Left cardiac atrium (tissue), 4 donors: Measurements from ENCODE around the gene QKI. TPM values are rescaled to one million over a fixed set of nuclear protein-coding genes. Genes with fewer than 3 reads are reported as not detected.
A peak's percentile ranks its signal among the peaks of the same experiment; 100 is the strongest.

Experiments used
- ATAC-seq, 2 donors: fragments of 200-7000 bp; cut with Tn5 transposase; one replicate each; pipeline ENCODE4 v1.9.1; 2020; ENCODE audit warnings: mild to moderate bottlenecking in 2 of 2, moderate library complexity in 2 of 2
- DNase-seq: peaks from one replicate; pipeline ENCODE4 v3.0.0-alpha.2; 2020
- intact Hi-C, 2 donors: fragments of 100-400 bp; cut with DNase I; formaldehyde crosslinking; loops; one replicate each; pipeline versions ENCODE4 v1.14.1 to v1.15.1; 2022 to 2023
- total RNA-seq, 2 donors: library from RNA; stranded (reverse); fragmentation: NEBNext Ultra II Directional; extraction: Animal tissue kit (Norgen Biotek cat#: 25700); gene quantifications; one replicate each; pipeline ENCODE4 v1.2.1, GENCODE V29; 2021
- donor health status: DM: no; HTN: yes; CAD: no.
- donor health status: DM: no; HTN: yes; CAD: no; lungs with severe emphysema.
- donor health status: DM: yes; HTN: yes; CAD: no.
- donor health status: Dilated cardiomyopathy.

Gene QKI
- total RNA-seq, 2 donors from 2014 or later: 317 to 351 TPM

DNA sequence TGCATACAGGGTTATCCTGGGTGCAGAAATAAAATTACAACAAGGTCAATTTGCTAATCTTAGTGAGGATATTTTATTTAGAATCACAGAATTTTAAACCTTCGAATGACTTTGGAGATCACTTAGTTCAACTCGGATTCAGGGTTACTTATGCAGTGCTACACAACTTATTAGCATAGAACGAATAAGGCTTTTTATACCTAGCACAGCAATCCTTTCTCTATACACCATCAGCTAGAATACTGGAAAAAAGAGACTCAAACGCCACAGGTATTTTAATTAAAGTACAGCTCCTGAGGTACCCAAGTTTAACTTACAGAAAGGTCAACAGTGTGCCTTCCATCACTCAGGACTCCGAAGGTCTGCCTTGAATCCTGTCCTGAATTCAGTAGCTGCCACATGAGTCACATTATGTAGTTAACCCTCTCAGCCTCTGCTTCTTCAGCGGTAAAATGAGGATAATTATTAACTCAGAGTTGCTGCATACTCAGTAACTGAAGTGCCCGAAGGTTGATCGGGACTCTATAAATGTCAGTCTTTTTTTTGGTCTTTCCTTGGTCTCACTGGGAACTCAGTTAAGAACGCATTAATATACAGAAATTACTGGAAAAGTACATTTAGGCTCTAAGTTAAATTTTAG is 6.0 kb upstream of the QKI start:
- intact Hi-C loops: no loop called here
- no peak for ATAC-seq
- no peak for DNase-seq

GRCh38 chr6:163409712-163410111 is 4.8 kb upstream of the QKI start:
- DNase-seq (no peak), ATAC-seq (no peak)
- intact Hi-C loops: loop anchor here (5.0 to 10.0 kb wide), 4 partner anchors 115 to 555 kb away; no protein-coding TSS in a partner anchor

- intact Hi-C loops: loop anchor here (5.0 to 10.0 kb wide), 4 partner anchors 118 to 558 kb away; no protein-coding TSS in a partner anchor
- ATAC-seq: no peak
Measured at GRCh38 chr6:163412341-163412740, 2.2 kb upstream of the QKI start.

DNA sequence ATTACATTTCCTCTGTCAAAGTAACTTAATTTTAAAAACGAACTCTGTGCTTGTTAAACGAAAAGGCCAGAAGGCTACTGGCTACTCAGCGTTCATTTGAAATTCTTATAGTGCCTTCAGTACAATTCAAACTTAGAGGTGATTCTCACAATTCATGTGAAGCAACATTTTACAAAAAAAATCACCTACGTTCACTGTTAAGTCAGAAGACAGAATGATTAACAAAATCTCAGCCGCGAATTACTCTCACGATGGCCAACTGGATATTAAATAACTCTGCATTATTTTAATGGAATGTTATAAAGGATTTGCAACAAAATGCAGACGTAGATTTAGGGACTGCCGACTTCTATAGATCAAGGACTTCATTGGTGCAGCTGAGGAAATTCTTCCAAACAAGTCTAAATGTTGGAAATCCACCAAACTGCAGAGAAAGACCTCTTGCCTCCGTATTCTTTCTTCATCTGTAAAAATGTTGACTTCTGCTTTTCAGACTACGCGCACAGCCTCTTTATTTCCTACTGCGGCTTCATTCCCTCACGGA is 1.6 kb upstream of the QKI start:
- ATAC-seq (no peak), DNase-seq (no peak)
- intact Hi-C loops: loop anchor here (5.0 to 10.0 kb wide), 4 partner anchors 118 to 558 kb away; no protein-coding TSS in a partner anchor

More at GRCh38 chr6:163412341-163412740, 2.2 kb upstream of the QKI start:
- DNase-seq: no peak

- intact Hi-C loops: loop anchor here (5.0 to 10.0 kb wide), 4 partner anchors 119 to 559 kb away; no protein-coding TSS in a partner anchor
- ATAC-seq (peak; percentile 92 to 94), DNase-seq (peak; percentile 91)
Measured at GRCh38 chr6:163413345-163414116, 987 bp upstream of the QKI start.

DNA sequence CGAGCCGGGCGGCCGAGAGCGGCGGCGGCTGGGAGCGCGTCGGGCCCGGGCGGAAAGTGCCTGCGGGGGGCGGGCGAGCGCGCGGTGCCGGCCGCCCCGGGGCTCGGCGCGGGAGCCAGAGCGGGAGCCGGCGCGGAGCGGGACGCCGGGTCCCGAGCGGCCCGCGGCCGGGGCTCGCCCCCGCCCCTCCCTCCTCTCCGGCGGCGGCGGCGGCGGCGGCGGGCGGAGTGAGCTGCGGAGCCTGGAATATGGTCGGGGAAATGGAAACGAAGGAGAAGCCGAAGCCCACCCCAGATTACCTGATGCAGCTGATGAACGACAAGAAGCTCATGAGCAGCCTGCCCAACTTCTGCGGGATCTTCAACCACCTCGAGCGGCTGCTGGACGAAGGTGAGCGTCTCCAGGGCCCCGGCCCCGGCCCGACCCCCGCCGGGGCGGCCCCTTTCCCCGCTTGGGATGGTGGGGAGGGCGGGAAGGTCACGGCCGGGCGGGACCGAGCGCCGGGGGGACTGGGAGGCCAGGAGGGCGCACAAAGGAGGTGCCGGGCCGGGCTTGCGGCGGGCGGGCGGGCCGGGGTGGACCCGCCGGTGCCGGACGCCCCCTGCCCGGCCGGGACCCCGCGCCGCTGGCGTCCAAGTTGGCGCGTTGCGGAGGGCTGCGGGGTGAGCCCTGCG is 565 bp downstream of the QKI start:
- intact Hi-C loops: loop anchor here (5.0 to 10.0 kb wide), 5 partner anchors 120 to 560 kb away; no protein-coding TSS in a partner anchor
- no peak for DNase-seq
- ATAC-seq: peak in 1 of 2 donors; percentile 1

GRCh38 chr6:163415620-163416556 is 1.4 kb downstream of the QKI start:
- ATAC-seq (peak in 1 of 2 donors; percentile 2), DNase-seq (peak; percentile 56)
- intact Hi-C loops: loop anchor here (2.0 to 10.0 kb wide), 5 partner anchors 121 to 561 kb away; no protein-coding TSS in a partner anchor

- DNase-seq: no peak
- intact Hi-C loops: loop anchor here (2.0 to 10.0 kb wide), 5 partner anchors 122 to 562 kb away; no protein-coding TSS in a partner anchor
- ATAC-seq: no peak
Measured at GRCh38 chr6:163416557-163417253, 2.2 kb downstream of the QKI start.

DNA sequence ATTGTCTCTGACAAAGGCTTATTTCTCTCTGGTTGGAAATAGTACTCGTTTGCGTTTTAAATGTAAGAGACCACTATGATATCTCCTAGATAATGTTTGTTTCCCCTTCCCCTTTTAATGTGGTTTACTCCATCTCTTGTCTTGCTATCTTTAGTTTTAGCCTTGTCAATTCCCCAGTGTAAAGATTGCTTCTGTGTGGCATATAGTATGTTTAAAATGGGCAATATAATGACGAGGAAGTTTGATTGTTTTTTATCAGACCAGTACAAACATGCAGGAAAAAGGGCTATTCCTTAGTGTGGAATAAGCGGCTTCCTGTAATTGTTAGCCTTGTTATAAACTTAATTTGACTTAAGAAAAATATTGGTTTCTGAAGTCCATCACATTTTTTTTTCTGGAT is 3.1 kb downstream of the QKI start:
- intact Hi-C loops: loop anchor here (2.0 to 10.0 kb wide), 5 partner anchors 123 to 563 kb away; no protein-coding TSS in a partner anchor
- no peak for ATAC-seq
- no peak for DNase-seq

DNA sequence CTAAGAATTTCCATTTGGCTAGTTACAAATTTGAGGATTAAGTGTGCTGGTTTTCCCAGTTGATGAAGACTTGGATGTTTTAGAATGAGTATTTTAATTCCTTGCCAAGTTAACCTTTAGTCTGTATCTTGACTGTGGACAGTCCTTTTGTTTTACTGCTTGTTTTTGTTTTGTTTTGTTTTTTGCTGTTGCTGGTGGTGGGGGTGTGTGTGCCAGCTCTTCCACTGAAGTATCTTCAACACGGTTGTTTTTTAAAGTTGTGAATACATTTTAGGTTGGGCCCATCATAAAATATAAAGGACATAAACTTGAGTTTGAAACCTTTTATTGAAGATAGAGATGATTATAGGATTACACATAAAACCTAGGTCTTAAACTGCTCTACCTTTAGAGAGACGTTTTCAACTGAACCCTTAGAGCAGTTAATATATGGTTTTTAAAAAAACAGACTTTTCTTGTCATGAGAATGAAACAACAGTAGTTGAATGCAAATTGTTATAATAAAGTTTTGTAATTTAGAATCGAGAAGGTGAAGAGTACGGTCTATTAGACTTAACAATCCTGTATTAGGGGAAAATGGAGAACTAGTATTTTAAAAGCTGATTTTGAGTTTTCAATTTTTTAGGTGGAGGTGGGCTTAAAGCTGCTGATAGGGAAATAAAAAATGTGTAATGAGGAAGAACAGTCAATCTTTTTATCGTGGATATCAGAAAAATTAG is 4.0 kb downstream of the QKI start:
- ATAC-seq (no peak), DNase-seq (no peak)
- intact Hi-C loops: loop anchor here (5.0 to 10.0 kb wide), 4 partner anchors 124 to 564 kb away; no protein-coding TSS in a partner anchor

GRCh38 chr6:163419413-163420288 is 5.1 kb downstream of the QKI start:
- no peak for DNase-seq
- intact Hi-C loops: loop anchor here (5.0 to 10.0 kb wide), 7 partner anchors 125 to 1505 kb away; no protein-coding TSS in a partner anchor
- ATAC-seq: no peak

DNA sequence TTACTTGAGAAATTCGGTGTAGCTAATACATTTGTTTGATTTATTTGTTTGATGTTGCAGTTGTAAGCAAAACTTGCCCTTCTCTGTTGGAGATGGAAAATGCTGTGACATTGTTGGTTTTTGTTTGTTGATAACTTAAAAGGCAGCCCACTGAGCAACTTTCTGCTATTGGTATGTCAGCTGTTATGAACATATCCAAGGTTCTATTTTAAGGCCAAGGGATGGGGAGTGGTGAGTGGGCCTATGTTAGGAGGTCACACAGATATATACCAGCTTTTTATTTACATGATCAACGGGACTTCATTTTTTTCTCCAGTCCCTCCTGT is 5.7 kb downstream of the QKI start:
- ATAC-seq: no peak
- no peak for DNase-seq
- intact Hi-C loops: loop anchor here (5.0 to 10.0 kb wide), 3 partner anchors 535 to 1505 kb away; no protein-coding TSS in a partner anchor

DNA sequence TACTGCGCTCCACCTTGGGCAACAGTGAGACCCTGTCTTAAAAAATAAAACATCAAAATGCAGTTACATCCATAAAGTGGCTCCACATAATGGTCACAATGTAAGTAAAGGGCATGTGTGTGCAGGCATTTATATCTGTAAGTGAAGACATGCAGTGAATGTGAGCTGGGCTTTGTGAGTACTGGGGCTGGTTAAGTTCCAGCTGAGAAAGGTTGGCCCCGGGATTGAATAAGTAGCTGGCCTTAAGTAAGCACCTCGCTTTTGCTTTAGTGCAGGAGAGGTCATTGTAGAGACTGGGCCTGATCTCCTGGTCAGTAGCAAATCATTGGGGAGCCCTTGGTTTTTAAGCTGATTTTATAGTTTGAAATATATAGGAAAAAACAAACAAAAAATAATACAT is 8.0 kb downstream of the QKI start:
- DNase-seq: no peak
- ATAC-seq: no peak
- intact Hi-C loops: loop anchor here (5.0 to 10.0 kb wide), 3 partner anchors 532 to 1502 kb away; no protein-coding TSS in a partner anchor

DNA sequence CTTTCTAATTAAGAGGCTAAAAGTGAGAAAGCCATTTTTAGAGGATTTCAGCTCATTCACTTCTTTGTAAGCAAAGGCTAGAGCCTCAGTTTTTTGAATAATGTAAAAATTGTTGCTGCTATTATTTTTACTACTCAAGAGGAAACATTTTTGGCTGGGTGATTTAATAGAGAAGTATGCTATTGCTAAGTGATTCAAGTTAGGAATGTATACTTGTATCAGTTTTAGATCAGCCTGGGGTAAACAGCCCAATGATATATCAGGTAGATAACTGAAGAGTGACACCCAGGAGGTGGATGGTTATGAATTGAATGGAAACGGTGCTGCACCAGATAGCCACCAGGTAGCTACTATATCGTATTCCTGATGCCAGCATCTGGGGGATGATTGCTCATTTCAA is 9.2 kb downstream of the QKI start:
- no peak for DNase-seq
- intact Hi-C loops: loop anchor here (5.0 to 10.0 kb wide), 3 partner anchors 531 to 1501 kb away; no protein-coding TSS in a partner anchor
- ATAC-seq: no peak

DNA sequence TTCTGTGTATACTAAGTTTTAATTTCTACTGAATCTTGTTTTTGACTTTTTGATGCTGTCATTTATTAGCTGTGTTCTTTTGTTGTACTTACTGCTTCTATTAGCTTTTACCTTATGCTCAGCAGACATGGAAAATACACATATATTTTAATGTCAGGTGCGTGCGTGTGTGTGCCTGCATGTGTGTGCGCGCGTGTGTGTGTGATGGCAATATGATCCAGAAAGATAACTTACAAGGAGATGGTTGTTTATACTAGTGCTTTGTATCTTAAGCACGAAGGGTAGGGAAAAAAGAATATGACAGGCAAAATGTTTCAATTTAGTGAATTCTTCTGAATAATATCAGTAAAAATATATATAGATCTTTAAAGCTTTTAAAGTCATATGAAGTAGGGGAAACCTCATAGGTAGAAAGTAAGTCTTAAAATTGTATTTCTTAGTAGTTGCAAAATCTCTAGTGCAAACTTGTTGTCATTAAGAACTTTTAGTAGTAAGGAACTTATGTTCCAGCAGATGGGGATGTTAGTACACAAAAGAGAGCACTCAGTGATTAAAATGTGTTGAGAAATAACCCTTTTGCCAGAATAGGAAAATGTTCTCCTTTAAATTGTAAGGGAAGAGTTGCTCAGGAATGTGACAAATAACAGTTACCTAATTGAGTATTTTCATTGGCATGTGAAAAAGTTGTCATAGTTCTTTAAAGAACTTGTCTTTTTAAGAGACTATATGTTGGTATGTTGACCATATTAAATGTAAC is 13.2 kb downstream of the QKI start:
- DNase-seq: no peak
- peak; percentile 48 to 51 for ATAC-seq
- intact Hi-C loops: loop anchor here (10.0 kb wide), 2 partner anchors 527 to 1497 kb away; no protein-coding TSS in a partner anchor
